Measurements from ENCODE around the gene BCL7C. TPM values are rescaled to one million over a fixed set of nuclear protein-coding genes. Genes with fewer than 3 reads are reported as not detected.

The BCL7C gene
- total and polyA plus RNA-seq, 9 donors, result 29.2 to 47.6 (median 35.7) TPM

DNA sequence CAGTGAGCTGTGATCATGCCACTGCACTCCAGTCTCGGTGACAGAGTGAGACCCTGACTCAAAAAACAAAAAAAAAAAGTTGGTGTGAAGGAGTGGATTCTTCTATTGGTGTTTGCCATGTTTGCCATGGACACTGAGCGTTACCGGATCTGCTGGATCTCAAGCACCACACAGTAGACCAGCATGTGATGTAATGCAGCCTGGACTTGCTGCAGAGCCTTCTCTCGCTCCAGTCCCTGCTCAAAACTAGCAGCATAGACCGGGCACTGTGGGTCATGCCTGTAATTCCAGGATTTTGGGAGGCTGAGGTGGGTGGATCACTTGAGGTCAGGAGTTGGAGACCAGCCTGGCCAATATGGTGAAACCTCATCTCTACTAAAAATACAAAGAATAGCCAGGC lies 50.4 kb downstream of the BCL7C start:
- 81% methylated on average over 4 of the region's 5 CpGs for WGBS (ENCODE audit: insufficient coverage)
- H3K9me3 ChIP-seq (replicated peaks; ENCODE audit: control insufficient read depth, low read depth, low read length), result no peaks in the 10 kb centered on the region
- DNase-seq, result no peak
- no peak overlapping the region for H3K4me3 ChIP-seq (ENCODE audit: low read length)
- H3K27me3 ChIP-seq (ENCODE audit: control insufficient read depth, insufficient read depth, low read length), result no peaks in the 10 kb centered on the region
- peaks cover 10% of the 10 kb centered on the region for H3K4me1 ChIP-seq (ENCODE audit: control insufficient read depth, insufficient read depth, low read length)
- H3K27ac ChIP-seq (ENCODE audit: low read length), result no peak overlapping the region
- no peaks in the 10 kb centered on the region for H3K36me3 ChIP-seq (ENCODE audit: control insufficient read depth, insufficient read depth, low read length)

DNA sequence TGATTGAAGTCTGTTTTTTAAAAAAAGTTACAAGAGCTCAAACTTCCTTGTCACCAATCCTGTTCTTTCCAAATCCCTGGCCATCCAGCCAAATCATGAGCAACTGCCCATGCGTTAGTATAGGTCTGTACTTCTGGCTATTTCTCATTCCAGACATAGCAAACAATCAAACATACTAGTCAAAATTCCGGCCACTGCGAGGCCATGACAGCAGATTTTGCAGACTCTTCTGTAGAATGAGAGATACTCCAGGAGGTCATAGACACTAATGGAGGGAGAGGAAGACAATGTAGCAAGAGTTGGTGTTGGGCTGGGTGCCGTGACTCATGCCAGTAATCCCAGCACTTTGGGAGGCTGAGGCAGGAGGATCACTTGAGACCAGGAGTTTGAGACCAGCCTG lies 50.9 kb downstream of the BCL7C start:
- H3K4me3 ChIP-seq (ENCODE audit: low read length), result no peak overlapping the region
- H3K36me3 ChIP-seq (ENCODE audit: control insufficient read depth, insufficient read depth, low read length), result no peaks in the 10 kb centered on the region
- no peaks in the 10 kb centered on the region for H3K9me3 ChIP-seq (replicated peaks; ENCODE audit: control insufficient read depth, low read depth, low read length)
- 94% methylated on average over 3 of the region's 4 CpGs for WGBS (ENCODE audit: insufficient coverage)
- H3K27me3 ChIP-seq (ENCODE audit: control insufficient read depth, insufficient read depth, low read length), result no peaks in the 10 kb centered on the region
- H3K4me1 ChIP-seq (ENCODE audit: control insufficient read depth, insufficient read depth, low read length), result peaks cover 10% of the 10 kb centered on the region
- H3K27ac ChIP-seq (ENCODE audit: low read length), result no peak overlapping the region
- DNase-seq, result no peak

DNA sequence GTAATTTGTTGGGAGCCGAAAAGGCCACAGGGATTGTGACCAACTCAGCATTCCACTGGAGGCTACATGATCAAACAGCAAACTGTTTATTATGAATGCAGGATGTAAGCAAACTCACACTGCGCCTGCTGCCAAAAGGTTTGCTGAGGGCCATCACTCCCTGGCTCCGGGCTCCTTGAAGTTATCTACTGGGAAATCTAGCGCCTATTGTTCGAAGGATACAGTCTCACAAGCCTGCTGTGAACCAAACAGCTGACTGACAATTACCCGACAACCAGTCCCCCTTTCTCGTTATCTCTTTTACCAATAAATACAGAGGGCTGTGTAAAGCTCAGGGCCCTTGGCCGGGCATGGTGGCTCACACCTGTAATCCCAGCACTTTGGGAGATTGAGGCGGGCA lies 52.5 kb downstream of the BCL7C start:
- 67% methylated on average over 1 of the region's 9 CpGs for WGBS (ENCODE audit: insufficient coverage)
- no peak overlapping the region for H3K27ac ChIP-seq (ENCODE audit: low read length)
- DNase-seq, result no peak
- no peaks in the 10 kb centered on the region for H3K36me3 ChIP-seq (ENCODE audit: control insufficient read depth, insufficient read depth, low read length)
- H3K27me3 ChIP-seq (ENCODE audit: control insufficient read depth, insufficient read depth, low read length), result no peaks in the 10 kb centered on the region
- H3K4me3 ChIP-seq (ENCODE audit: low read length), result no peak overlapping the region
- peaks cover 10% of the 10 kb centered on the region for H3K4me1 ChIP-seq (ENCODE audit: control insufficient read depth, insufficient read depth, low read length)
- H3K9me3 ChIP-seq (replicated peaks; ENCODE audit: control insufficient read depth, low read depth, low read length), result no peaks in the 10 kb centered on the region

DNA sequence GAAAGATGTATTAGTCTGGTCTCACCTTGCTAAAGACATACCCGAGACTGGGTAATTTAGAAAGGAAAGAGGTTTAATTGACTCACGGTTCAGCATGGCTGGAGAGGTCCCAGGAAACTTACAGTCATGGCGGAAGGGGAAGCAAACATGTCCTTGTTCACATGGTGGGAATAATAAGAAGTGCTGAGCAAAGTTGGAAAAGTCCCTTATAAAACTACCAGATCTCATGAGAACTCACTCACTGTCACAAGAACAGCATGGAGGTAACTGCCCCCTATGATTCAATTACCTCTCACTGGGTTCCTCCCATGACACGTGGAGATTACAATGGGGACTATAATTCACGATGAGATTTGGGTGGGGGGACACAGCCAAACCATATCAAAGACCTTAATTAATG lies 53.3 kb downstream of the BCL7C start:
- H3K4me3 ChIP-seq (ENCODE audit: low read length), result no peak overlapping the region
- no peaks in the 10 kb centered on the region for H3K27me3 ChIP-seq (ENCODE audit: control insufficient read depth, insufficient read depth, low read length)
- no peaks in the 10 kb centered on the region for H3K9me3 ChIP-seq (replicated peaks; ENCODE audit: control insufficient read depth, low read depth, low read length)
- H3K27ac ChIP-seq (ENCODE audit: low read length), result no peak overlapping the region
- peaks cover 9% of the 10 kb centered on the region for H3K4me1 ChIP-seq (ENCODE audit: control insufficient read depth, insufficient read depth, low read length)
- no peaks in the 10 kb centered on the region for H3K36me3 ChIP-seq (ENCODE audit: control insufficient read depth, insufficient read depth, low read length)
- 84% methylated on average over 2 of the region's 5 CpGs for WGBS (ENCODE audit: insufficient coverage)
- no peak for DNase-seq

DNA sequence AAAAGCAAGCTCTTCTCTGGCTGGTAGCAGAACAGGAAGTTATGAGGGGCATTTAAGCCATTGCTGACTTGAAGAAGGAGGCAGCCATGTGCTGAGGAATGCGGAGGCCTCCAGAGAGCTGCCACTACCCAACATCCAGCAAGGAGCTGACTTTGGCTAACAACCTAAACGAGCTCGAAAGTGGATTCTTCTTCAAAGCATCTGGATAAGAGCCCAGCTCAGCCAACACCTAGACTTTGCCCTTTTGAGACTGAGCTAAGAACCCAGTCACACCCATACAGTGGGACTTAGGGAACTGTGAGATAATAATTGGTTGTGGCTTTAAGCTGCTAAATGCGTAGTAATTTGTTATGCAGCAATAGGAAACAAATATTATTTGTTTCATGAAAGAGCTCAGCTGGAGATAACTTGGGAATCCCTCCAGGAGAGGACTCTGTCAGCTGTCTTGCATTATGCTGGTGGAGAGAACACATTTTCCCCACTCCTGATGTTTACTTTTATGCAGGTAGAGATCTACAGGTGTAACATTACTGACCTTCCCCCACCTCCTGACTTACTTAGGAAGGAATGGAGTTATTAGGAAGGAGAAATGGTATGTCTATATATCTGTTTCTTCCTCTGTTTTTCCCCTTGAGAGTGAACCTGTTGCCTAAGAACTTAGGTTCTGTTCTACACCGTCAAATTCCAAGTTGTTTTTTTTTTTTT lies 54.2 kb downstream of the BCL7C start:
- no peak overlapping the region for H3K4me3 ChIP-seq (ENCODE audit: low read length)
- no peak overlapping the region for H3K27ac ChIP-seq (ENCODE audit: low read length)
- DNase-seq, result no peak
- H3K36me3 ChIP-seq (ENCODE audit: control insufficient read depth, insufficient read depth, low read length), result peaks cover 2% of the 10 kb centered on the region
- no peaks in the 10 kb centered on the region for H3K9me3 ChIP-seq (replicated peaks; ENCODE audit: control insufficient read depth, low read depth, low read length)
- WGBS (ENCODE audit: insufficient coverage), result 83% methylated on average over 1 of the region's 5 CpGs
- H3K4me1 ChIP-seq (ENCODE audit: control insufficient read depth, insufficient read depth, low read length), result no peaks in the 10 kb centered on the region
- no peaks in the 10 kb centered on the region for H3K27me3 ChIP-seq (ENCODE audit: control insufficient read depth, insufficient read depth, low read length)

DNA sequence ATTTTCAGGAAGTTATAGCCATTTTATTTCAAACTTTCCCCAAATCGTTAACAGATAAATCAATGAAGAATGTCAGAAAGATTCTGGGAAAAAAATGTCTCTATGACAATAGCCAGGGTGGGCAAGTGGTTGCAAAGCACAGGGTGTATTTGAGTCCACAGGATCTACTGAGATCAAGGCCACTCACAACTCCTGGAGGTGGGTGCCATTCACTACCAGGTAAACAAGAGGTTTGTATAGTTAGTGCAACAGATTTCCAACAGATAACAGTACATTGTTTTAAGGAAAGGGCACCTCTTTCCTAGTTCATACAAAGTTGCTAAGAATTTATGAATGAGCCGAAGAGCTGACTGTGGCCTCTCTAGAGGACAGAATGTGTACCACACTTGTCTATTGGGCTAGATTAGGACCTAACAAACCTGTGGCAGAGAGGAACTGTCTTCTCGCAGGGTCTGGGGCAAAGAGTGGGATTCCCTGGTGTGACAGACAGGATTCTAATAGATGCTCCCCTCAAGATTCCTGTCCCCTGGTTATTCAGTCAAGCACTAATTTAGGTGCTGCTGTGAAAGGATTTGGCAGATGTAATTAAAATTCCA lies 54.9 kb downstream of the BCL7C start:
- WGBS (ENCODE audit: insufficient coverage), result 58% methylated on average over 2 of the region's 3 CpGs

DNA sequence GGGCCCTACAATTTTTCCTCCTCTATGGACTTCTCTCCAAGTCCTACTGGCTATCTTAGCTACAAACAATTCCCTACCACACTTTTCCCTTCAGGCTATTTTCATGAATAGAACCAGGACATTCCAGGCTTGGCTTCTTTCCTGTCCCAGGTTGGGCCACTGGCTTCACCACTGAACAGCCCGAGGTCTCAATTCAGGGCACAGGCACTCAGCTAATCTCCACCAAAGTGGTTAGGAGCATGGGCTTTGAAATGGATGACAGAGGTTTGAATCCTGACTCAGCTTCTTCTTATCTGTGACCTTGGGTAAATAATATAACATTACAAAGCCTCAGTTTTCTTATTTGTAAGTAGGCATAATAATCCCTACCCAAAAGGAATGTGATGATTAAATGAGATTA lies 56.0 kb downstream of the BCL7C start:
- no peak for DNase-seq
- no CpG with 5 or more reads among the region's 1 CpG for WGBS (ENCODE audit: insufficient coverage)
- Histone ChIP-seq H3K4me1 (ENCODE audit: control insufficient read depth, insufficient read depth, low read length) (no peaks in the 10 kb centered on the region), H3K27me3 (ENCODE audit: control insufficient read depth, insufficient read depth, low read length) (no peaks in the 10 kb centered on the region), H3K27ac (ENCODE audit: low read length) (no peak overlapping the region), H3K4me3 (ENCODE audit: low read length) (no peak overlapping the region), H3K9me3 (replicated peaks; ENCODE audit: control insufficient read depth, low read depth, low read length) (no peaks in the 10 kb centered on the region), H3K36me3 (ENCODE audit: control insufficient read depth, insufficient read depth, low read length) (peaks cover 15% of the 10 kb centered on the region)

More for the DNA sequence above, 54.9 kb downstream of the BCL7C start:
- no peak for DNase-seq
- H3K4me1 ChIP-seq (ENCODE audit: control insufficient read depth, insufficient read depth, low read length), result no peaks in the 10 kb centered on the region
- H3K36me3 ChIP-seq (ENCODE audit: control insufficient read depth, insufficient read depth, low read length), result peaks cover 9% of the 10 kb centered on the region
- no peaks in the 10 kb centered on the region for H3K27me3 ChIP-seq (ENCODE audit: control insufficient read depth, insufficient read depth, low read length)
- H3K9me3 ChIP-seq (replicated peaks; ENCODE audit: control insufficient read depth, low read depth, low read length), result no peaks in the 10 kb centered on the region
- no peak overlapping the region for H3K27ac ChIP-seq (ENCODE audit: low read length)
- no peak overlapping the region for H3K4me3 ChIP-seq (ENCODE audit: low read length)

Other genes with a start within 250 kb of the BCL7C start
- 9.3 TPM for gene PRR14, start 243.1 kb downstream of the BCL7C start, total RNA-seq
- gene PRR14, start 243.1 kb downstream of the BCL7C start, polyA plus RNA-seq (ENCODE audit: insufficient read depth in 1 of 8, insufficient read length in 8 of 8, low replicate concordance in 1 of 8), result 10 to 100 TPM; 19.1 to 24.9 (median 21.7) TPM
- 12.9 TPM for gene FBRS, start 235.6 kb downstream of the BCL7C start, total RNA-seq
- gene FBRS, start 235.6 kb downstream of the BCL7C start, polyA plus RNA-seq (ENCODE audit: insufficient read depth in 1 of 8, insufficient read length in 8 of 8, low replicate concordance in 1 of 8), result 10 to 100 TPM; 29.4 to 46.0 (median 35.7) TPM
- gene SRCAP, start 194.9 kb downstream of the BCL7C start, total RNA-seq, result 7.9 TPM
- 10 to 100 TPM; 16.2 to 28.3 (median 21.8) TPM for gene SRCAP, start 194.9 kb downstream of the BCL7C start, polyA plus RNA-seq (ENCODE audit: insufficient read depth in 1 of 8, insufficient read length in 8 of 8, low replicate concordance in 1 of 8)
- gene PHKG2, start 145.7 kb downstream of the BCL7C start, total RNA-seq, result 10.5 TPM
- gene PHKG2, start 145.7 kb downstream of the BCL7C start, polyA plus RNA-seq (ENCODE audit: insufficient read depth in 1 of 8, insufficient read length in 8 of 8, low replicate concordance in 1 of 8), result 10 to 100 TPM; 10.7 to 14.5 (median 13.3) TPM
- 1.8 TPM for gene CFAP119, start 132.0 kb downstream of the BCL7C start, total RNA-seq
- 1 to 10 TPM; 1.6 to 3.5 (median 2.6) TPM for gene CFAP119, start 132.0 kb downstream of the BCL7C start, polyA plus RNA-seq (ENCODE audit: insufficient read depth in 1 of 8, insufficient read length in 8 of 8, low replicate concordance in 1 of 8)
- 43.9 TPM for gene RNF40, start 131.8 kb downstream of the BCL7C start, total RNA-seq
- 10 to 100 TPM; 46.3 to 72.0 (median 56.9) TPM for gene RNF40, start 131.8 kb downstream of the BCL7C start, polyA plus RNA-seq (ENCODE audit: insufficient read depth in 1 of 8, insufficient read length in 8 of 8, low replicate concordance in 1 of 8)
- 12.4 TPM for gene ZNF629, start 106.9 kb downstream of the BCL7C start, total RNA-seq
- gene ZNF629, start 106.9 kb downstream of the BCL7C start, polyA plus RNA-seq (ENCODE audit: insufficient read depth in 1 of 8, insufficient read length in 8 of 8, low replicate concordance in 1 of 8), result 10 to 100 TPM; 12.7 to 18.9 (median 15.3) TPM
- gene CTF1, start 2.5 kb upstream of the BCL7C start, total RNA-seq, result 1.7 TPM
- 10 to 100 TPM in 3 of 8 donors, 1 to 10 TPM in 5; 8.9 to 11.9 (median 9.8) TPM for gene CTF1, start 2.5 kb upstream of the BCL7C start, polyA plus RNA-seq (ENCODE audit: insufficient read depth in 1 of 8, insufficient read length in 8 of 8, low replicate concordance in 1 of 8)
- 6.3 TPM for gene FBXL19, start 29.5 kb upstream of the BCL7C start, total RNA-seq
- gene FBXL19, start 29.5 kb upstream of the BCL7C start, polyA plus RNA-seq (ENCODE audit: insufficient read depth in 1 of 8, insufficient read length in 8 of 8, low replicate concordance in 1 of 8), result 10 to 100 TPM in 7 of 8 donors, 1 to 10 TPM in 1; 8.2 to 17.7 (median 11.8) TPM
- gene ORAI3, start 55.0 kb upstream of the BCL7C start, total RNA-seq, result 11.8 TPM
- 10 to 100 TPM in 7 of 8 donors, 1 to 10 TPM in 1; 8.9 to 14.0 (median 11.1) TPM for gene ORAI3, start 55.0 kb upstream of the BCL7C start, polyA plus RNA-seq (ENCODE audit: insufficient read depth in 1 of 8, insufficient read length in 8 of 8, low replicate concordance in 1 of 8)
- 2.7 TPM for gene SETD1A, start 63.7 kb upstream of the BCL7C start, total RNA-seq
- gene SETD1A, start 63.7 kb upstream of the BCL7C start, polyA plus RNA-seq (ENCODE audit: insufficient read depth in 1 of 8, insufficient read length in 8 of 8, low replicate concordance in 1 of 8), result 10 to 100 TPM in 7 of 8 donors, 1 to 10 TPM in 1; 9.8 to 16.5 (median 13.1) TPM
- gene HSD3B7, start 91.1 kb upstream of the BCL7C start, total RNA-seq, result 13.7 TPM
- 1 to 10 TPM; 7.3 to 10.0 (median 8.7) TPM for gene HSD3B7, start 91.1 kb upstream of the BCL7C start, polyA plus RNA-seq (ENCODE audit: insufficient read depth in 1 of 8, insufficient read length in 8 of 8, low replicate concordance in 1 of 8)
- 0.66 TPM for gene STX1B, start 116.6 kb upstream of the BCL7C start, total RNA-seq
- 1 to 10 TPM in 7 of 8 donors, under 1 TPM in 1; 0.99 to 2.9 (median 1.6) TPM for gene STX1B, start 116.6 kb upstream of the BCL7C start, polyA plus RNA-seq (ENCODE audit: insufficient read depth in 1 of 8, insufficient read length in 8 of 8, low replicate concordance in 1 of 8)
- 25.7 TPM for gene STX4, start 139.5 kb upstream of the BCL7C start, total RNA-seq
- 10 to 100 TPM; 38.0 to 49.8 (median 43.4) TPM for gene STX4, start 139.5 kb upstream of the BCL7C start, polyA plus RNA-seq (ENCODE audit: insufficient read depth in 1 of 8, insufficient read length in 8 of 8, low replicate concordance in 1 of 8)
- gene ZNF668, start 180.2 kb upstream of the BCL7C start, total RNA-seq, result 4.3 TPM
- gene ZNF668, start 180.2 kb upstream of the BCL7C start, polyA plus RNA-seq (ENCODE audit: insufficient read depth in 1 of 8, insufficient read length in 8 of 8, low replicate concordance in 1 of 8), result 10 to 100 TPM in 6 of 8 donors, 1 to 10 TPM in 2; 8.5 to 12.3 (median 10.9) TPM
- 8.0 TPM for gene ZNF646, start 180.3 kb upstream of the BCL7C start, total RNA-seq
- 10 to 100 TPM in 3 of 8 donors, 1 to 10 TPM in 5; 7.9 to 11.6 (median 9.8) TPM for gene ZNF646, start 180.3 kb upstream of the BCL7C start, polyA plus RNA-seq (ENCODE audit: insufficient read depth in 1 of 8, insufficient read length in 8 of 8, low replicate concordance in 1 of 8)
- 11.5 TPM for gene PRSS53, start 194.9 kb upstream of the BCL7C start, total RNA-seq
- 1 to 10 TPM; 1.8 to 6.3 (median 4.4) TPM for gene PRSS53, start 194.9 kb upstream of the BCL7C start, polyA plus RNA-seq (ENCODE audit: insufficient read depth in 1 of 8, insufficient read length in 8 of 8, low replicate concordance in 1 of 8)
- gene VKORC1, start 200.7 kb upstream of the BCL7C start, total RNA-seq, result 39.6 TPM
- 10 to 100 TPM; 55.0 to 75.2 (median 63.4) TPM for gene VKORC1, start 200.7 kb upstream of the BCL7C start, polyA plus RNA-seq (ENCODE audit: insufficient read depth in 1 of 8, insufficient read length in 8 of 8, low replicate concordance in 1 of 8)
- 12.7 TPM for gene BCKDK, start 214.3 kb upstream of the BCL7C start, total RNA-seq
- 10 to 100 TPM; 24.8 to 33.3 (median 30.0) TPM for gene BCKDK, start 214.3 kb upstream of the BCL7C start, polyA plus RNA-seq (ENCODE audit: insufficient read depth in 1 of 8, insufficient read length in 8 of 8, low replicate concordance in 1 of 8)
- 65.2 TPM for gene KAT8, start 223.6 kb upstream of the BCL7C start, total RNA-seq
- gene KAT8, start 223.6 kb upstream of the BCL7C start, polyA plus RNA-seq (ENCODE audit: insufficient read depth in 1 of 8, insufficient read length in 8 of 8, low replicate concordance in 1 of 8), result 10 to 100 TPM; 45.9 to 55.1 (median 52.7) TPM
- gene PRSS8, start 241.7 kb upstream of the BCL7C start, total RNA-seq, result not detected
- gene PRSS8, start 241.7 kb upstream of the BCL7C start, polyA plus RNA-seq (ENCODE audit: insufficient read depth in 1 of 8, insufficient read length in 8 of 8, low replicate concordance in 1 of 8), result 10 to 100 TPM in 1 of 8 donors, 1 to 10 TPM in 2, under 1 TPM in 4, not detected in 1; 0.14 to 13.1 (median 0.47) TPM

Measured in muscle of leg (tissue), 11 donors.